Calu3 (cell line): ENCODE results near the gene CAPN9. TPM values are rescaled to one million over a fixed set of nuclear protein-coding genes. Genes with fewer than 3 reads are reported as not detected.
A peak's percentile ranks its signal among the peaks of the same experiment; 100 is the strongest.
"Not testable (repeated sequence)": the region's sequence is repeated elsewhere in the genome, so short reads cannot be mapped to it uniquely, and the experiment has no call there.

Experiments
- Bru-seq: library from RNA; stranded (reverse); fragments of 400-500 nt; gene quantifications from one replicate; lab custom pipeline; 2021; lab: Mats Ljungman, UMichigan
- BruChase-seq, 2 experiments: library from RNA; stranded (reverse); fragments of 400-500 nt; gene quantifications; one replicate each; lab custom pipeline; 2021; lab: Mats Ljungman, UMichigan
- BruUV-seq: library from RNA; stranded (reverse); fragments of 400-500 nt; replicated peaks from 2 replicates; lab custom pipeline; 2021; lab: Mats Ljungman, UMichigan
- CTCF ChIA-PET: fragments of 300-600 bp; sonication (Branson Sonifier 250); formaldehyde crosslinking; loops from one replicate; lab custom pipeline; 2022; ENCODE audit warnings: antibody characterized with exemption; lab: Charles Lee
- DNase-seq: peaks from one replicate; pipeline ENCODE4 v3.0.0; 2022
- H3K27ac Mint-ChIP-seq: one replicate; pipeline ENCODE4 v1.8.0; 2022; ENCODE audit warnings: mixed read lengths; ENCODE audit not compliant: unreplicated experiment
- H3K27me3 Mint-ChIP-seq: one replicate; pipeline ENCODE4 v1.8.0; 2022; ENCODE audit warnings: mixed read lengths; ENCODE audit not compliant: unreplicated experiment
- H3K36me3 Mint-ChIP-seq: one replicate; pipeline ENCODE4 v1.8.0; 2022; ENCODE audit warnings: mild to moderate bottlenecking, moderate library complexity, mixed read lengths; ENCODE audit not compliant: insufficient read depth, unreplicated experiment
- H3K4me1 Mint-ChIP-seq: one replicate; pipeline ENCODE4 v1.8.0; 2022; ENCODE audit warnings: mild to moderate bottlenecking, low read depth, mixed read lengths; ENCODE audit not compliant: unreplicated experiment
- H3K4me3 Mint-ChIP-seq: one replicate; pipeline ENCODE4 v1.8.0; 2022; ENCODE audit warnings: mild to moderate bottlenecking, low read depth, moderate library complexity, mixed read lengths; ENCODE audit not compliant: unreplicated experiment
- H3K9me3 Mint-ChIP-seq: one replicate; pipeline ENCODE4 v1.8.0; 2022; ENCODE audit warnings: low read depth, mixed read lengths; ENCODE audit not compliant: unreplicated experiment
- CTCF ChIP-seq: fragments of 200-600 bp; IDR thresholded peaks from one replicate; pipeline ENCODE4 v1.8.0; 2022; ENCODE audit warnings: antibody characterized with exemption; ENCODE audit not compliant: unreplicated experiment
- intact Hi-C: fragments of 100-400 bp; cut with micrococcal nuclease; formaldehyde crosslinking; loops from one replicate; pipeline ENCODE4 v1.10.0; 2022; ENCODE audit not compliant: unreplicated experiment
- long read RNA-seq: library from polyadenylated mRNA; stranded (forward); transcript quantifications from one replicate; pipeline ENCODE4 v2.0.0, GENCODE V29; 2022
- total RNA-seq: library from RNA; stranded (reverse); gene quantifications from 2 replicates; pipeline ENCODE4 v1.2.3, GENCODE V29; 2022

Gene CAPN9
- total RNA-seq = not detected in 2 replicates
- Bru-seq, nascent RNA = percentile 7 among the genes with signal in this experiment
- BruChase-seq, experiment 1, labeled RNA remaining after a 6-hour chase = percentile 6 among the genes with signal in this experiment
- percentile 2 among the genes with signal in this experiment for BruChase-seq, experiment 2, labeled RNA remaining after a 2-hour chase
- long read RNA-seq = 0 reads

GRCh38 chr1:230747127-230747730, at the start of gene CAPN9:
CAPN9 (plus strand) TSS chr1:230747388; CDS start chr1:230747497, 109 bp downstream.
- Mint-ChIP-seq H3K27ac (no peak within 1 kb of the TSS), H3K9me3 (no peaks in the 10 kb centered on the region), H3K4me1 (peaks cover 36% of the 10 kb centered on the region), H3K36me3 (peaks cover 4% of the 10 kb centered on the region), H3K27me3 (no peaks in the 10 kb centered on the region), H3K4me3 (no peak within 1 kb of the TSS)
- no peak for DNase-seq
- no TSS peak for BruUV-seq
- intact Hi-C loops = no loop called here
- TF ChIP-seq CTCF = no peak
- CTCF ChIA-PET = interaction anchor here (0.7 to 1.2 kb wide), 3 partner anchors 10 to 23 kb away, joined by 3 read pairs; no protein-coding TSS in a partner anchor

- intact Hi-C loops = no loop called here
- BruUV-seq = no TSS peak
- Mint-ChIP-seq H3K4me1 (peaks cover 6% of the 10 kb centered on the region), H3K9me3 (no peaks in the 10 kb centered on the region), H3K27me3 (no peaks in the 10 kb centered on the region), H3K4me3 (no peak overlapping the region), H3K27ac (no peak overlapping the region), H3K36me3 (peaks cover 11% of the 10 kb centered on the region)
- TF ChIP-seq CTCF = no peak
- CTCF ChIA-PET = no interaction called here
- no peak for DNase-seq
Measured at GRCh38 chr1:230698130-230698529, 49.1 kb upstream of the CAPN9 start.

GRCh38 chr1:230698964-230699363, 48.2 kb upstream of the CAPN9 start:
- H3K4me3 Mint-ChIP-seq, intact Hi-C loops, H3K27me3 Mint-ChIP-seq, CTCF ChIA-PET, BruUV-seq, H3K9me3 Mint-ChIP-seq, H3K27ac Mint-ChIP-seq, DNase-seq: not testable (repeated sequence)
- H3K4me1 Mint-ChIP-seq = peaks cover 14% of the 10 kb centered on the region
- H3K36me3 Mint-ChIP-seq = peaks cover 10% of the 10 kb centered on the region

GRCh38 chr1:230699716-230700115, 47.5 kb upstream of the CAPN9 start:
- no peak overlapping the region for H3K27ac Mint-ChIP-seq
- CTCF ChIA-PET = no interaction called here
- DNase-seq = no peak
- no peaks in the 10 kb centered on the region for H3K9me3 Mint-ChIP-seq
- no peak for TF ChIP-seq CTCF
- no TSS peak for BruUV-seq
- intact Hi-C loops = no loop called here
- H3K27me3 Mint-ChIP-seq = no peaks in the 10 kb centered on the region
- H3K4me1 Mint-ChIP-seq = peaks cover 14% of the 10 kb centered on the region
- no peak overlapping the region for H3K4me3 Mint-ChIP-seq
- H3K36me3 Mint-ChIP-seq = peaks cover 3% of the 10 kb centered on the region

GRCh38 chr1:230700132-230700531, 47.1 kb upstream of the CAPN9 start:
- CTCF ChIA-PET = no interaction called here
- intact Hi-C loops = no loop called here
- Mint-ChIP-seq H3K4me1 (peaks cover 14% of the 10 kb centered on the region), H3K36me3 (no peaks in the 10 kb centered on the region), H3K9me3 (no peaks in the 10 kb centered on the region), H3K27me3 (no peaks in the 10 kb centered on the region), H3K4me3 (no peak overlapping the region), H3K27ac (no peak overlapping the region)
- no TSS peak for BruUV-seq
- DNase-seq = no peak
- no peak for TF ChIP-seq CTCF
